ENCODE measurements around the gene TTF2. TPM values are rescaled to one million over a fixed set of nuclear protein-coding genes. Genes with fewer than 3 reads are reported as not detected.

TTF2 gene
- total RNA-seq, result 8.4 and 10.3 TPM in 2 replicates

DNA sequence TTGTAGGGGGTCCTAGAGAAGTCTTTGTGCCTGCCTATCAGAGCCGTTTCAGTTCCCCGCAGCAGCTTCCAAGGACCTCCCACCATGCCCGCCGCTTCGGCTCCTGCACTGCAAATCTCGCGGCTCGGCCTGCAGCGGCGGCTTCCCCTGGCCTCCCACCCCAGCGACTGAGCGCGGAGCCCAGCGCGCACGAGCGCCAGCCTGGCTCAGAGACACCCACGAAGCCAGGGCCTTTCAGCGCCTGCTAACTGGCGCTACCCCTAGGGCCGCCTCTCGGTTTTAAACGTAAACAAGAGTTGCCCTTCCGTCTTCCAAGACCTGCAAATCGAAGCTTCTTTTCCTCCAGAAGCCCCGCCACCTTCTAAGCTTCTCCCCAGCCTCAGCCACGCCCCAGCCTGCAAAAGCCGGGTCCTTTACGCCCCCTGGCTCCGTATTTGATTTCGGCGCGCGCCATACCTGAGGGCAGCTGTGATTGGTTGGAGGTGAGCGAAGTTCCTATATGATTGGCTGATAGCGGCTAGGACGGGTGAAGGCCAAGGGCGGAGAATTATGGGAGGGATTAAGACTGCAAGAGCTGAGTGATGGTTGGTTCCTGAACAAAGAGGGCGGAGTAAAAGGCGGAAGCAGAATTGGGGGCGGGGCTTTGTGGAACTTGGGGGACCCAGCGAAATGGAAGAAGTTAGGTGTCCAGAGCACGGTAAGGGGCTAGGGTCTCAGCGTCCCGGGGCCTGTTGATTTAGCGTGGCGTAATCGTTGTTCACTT, at the start of gene TTF2:
TSS of gene TTF2 (plus strand) at position 649 of the 763 bp plus-strand sequence. CDS start at position 670, 21 bp downstream.

DNA sequence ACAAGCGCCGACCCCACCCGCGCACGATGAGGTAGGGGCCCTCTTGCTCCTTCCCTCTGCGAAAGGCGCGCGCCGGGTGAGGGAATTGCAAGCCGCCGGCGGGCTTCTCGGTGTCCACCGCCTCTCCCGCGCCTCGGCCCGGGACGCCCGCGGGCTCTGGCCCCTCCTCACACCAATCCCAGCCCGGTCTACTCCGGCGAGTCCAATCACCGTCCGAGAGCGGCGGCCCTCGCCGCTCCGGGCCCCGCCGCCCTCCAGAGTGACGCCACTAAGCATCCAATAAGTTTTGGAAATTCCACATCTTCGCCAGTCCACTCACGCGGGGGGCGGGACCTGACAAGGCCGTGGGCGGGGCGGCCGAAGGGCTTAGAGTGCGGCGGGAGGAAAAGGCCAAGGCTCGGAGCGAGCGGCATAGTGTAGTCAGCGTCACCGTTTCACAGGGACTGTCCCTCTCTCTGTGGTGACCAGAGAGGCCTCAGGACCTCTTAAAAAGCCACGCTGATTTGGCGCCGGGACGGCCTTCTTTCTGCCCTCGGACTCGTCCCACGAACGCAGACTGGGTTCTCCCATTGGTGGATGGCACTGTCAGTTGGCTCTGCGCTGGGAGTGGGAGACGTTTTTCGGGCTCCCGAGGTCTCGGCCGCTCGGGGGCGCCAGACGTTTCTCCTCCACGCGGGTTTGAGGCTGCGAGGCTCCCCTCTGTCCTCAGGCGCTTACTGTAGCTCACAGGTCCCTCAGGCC, 61.6 kb downstream of the TTF2 start, which contains the start of gene TRIM45:
TSS of gene TRIM45 (minus strand) at position 161 of the 741 bp plus-strand sequence. CDS start 548 bp downstream, outside the sequence.

Other genes with a start within 250 kb of the TTF2 start
- 4.6 and 5.8 TPM in 2 replicates for gene PTGFRN, start 150.4 kb upstream of the TTF2 start, total RNA-seq
- not detected in 2 replicates for gene CD101, start 58.6 kb upstream of the TTF2 start, total RNA-seq
- 1.4 and 2.5 TPM in 2 replicates for gene TRIM45, start 61.4 kb downstream of the TTF2 start, total RNA-seq
- gene VTCN1, start 150.6 kb downstream of the TTF2 start, total RNA-seq, result not detected in 2 replicates